ENCODE results near the gene PTPRD. TPM values are rescaled to one million over a fixed set of nuclear protein-coding genes. Genes with fewer than 3 reads are reported as not detected.

The PTPRD gene
- total and polyA plus RNA-seq, 2 donors from 2014 or later: 6.4 to 78.9 TPM

- TF ChIP-seq CTCF (IDR thresholded peaks at IDR 0.05; ENCODE audit: borderline replicate concordance, extremely low read depth, insufficient read depth): no peak
- no peak overlapping the region for H3K4me3 ChIP-seq (ENCODE audit: low read length in 3 of 3)
- intact Hi-C loops (cut with DNase I): no loop called here
- no peaks in the 10 kb centered on the region for H3K4me1 ChIP-seq (ENCODE audit: control insufficient read depth in 2 of 3, insufficient read depth in 2 of 3, low read depth in 1 of 3, low read length in 3 of 3)
- no peaks in the 10 kb centered on the region for H3K36me3 ChIP-seq (ENCODE audit: control insufficient read depth in 2 of 3, insufficient read depth in 3 of 3, low read length in 3 of 3)
- H3K9ac ChIP-seq (ENCODE audit: low read length in 3 of 3): no peak overlapping the region
- H3K27ac ChIP-seq (ENCODE audit: low read depth in 2 of 2, low read length in 2 of 2): no peak overlapping the region
- FAIRE-seq: no peak
- no peaks in the 10 kb centered on the region for H3K27me3 ChIP-seq (ENCODE audit: control insufficient read depth, insufficient read depth, low read length)
- no peaks in the 10 kb centered on the region for H3K9me3 ChIP-seq (ENCODE audit: control insufficient read depth in 2 of 3, insufficient read depth in 1 of 3, low read length in 3 of 3)
- no peak for DNase-seq
Observed at GRCh38 chr9:9362332-9362731, 1250.5 kb downstream of the PTPRD start.

- DNase-seq: peak in 3 of 5 donors; percentile 11 to 32 (median 14)
- Histone ChIP-seq H3K27me3 (ENCODE audit: control insufficient read depth, insufficient read depth, low read length) (no peaks in the 10 kb centered on the region), H3K36me3 (ENCODE audit: control insufficient read depth in 2 of 3, insufficient read depth in 3 of 3, low read length in 3 of 3) (no peaks in the 10 kb centered on the region), H3K9ac (ENCODE audit: low read length in 3 of 3) (no peak overlapping the region), H3K27ac (ENCODE audit: low read depth in 2 of 2, low read length in 2 of 2) (no peak overlapping the region), H3K9me3 (ENCODE audit: control insufficient read depth in 2 of 3, insufficient read depth in 1 of 3, low read length in 3 of 3) (no peaks in the 10 kb centered on the region), H3K4me1 (ENCODE audit: control insufficient read depth in 2 of 3, insufficient read depth in 2 of 3, low read depth in 1 of 3, low read length in 3 of 3) (no peaks in the 10 kb centered on the region), H3K4me3 (ENCODE audit: low read length in 3 of 3) (no peak overlapping the region)
- intact Hi-C loops (cut with DNase I): no loop called here
- TF ChIP-seq CTCF (IDR thresholded peaks at IDR 0.05; ENCODE audit: borderline replicate concordance, extremely low read depth, insufficient read depth): peak; percentile 19
- no peak for FAIRE-seq
Observed at GRCh38 chr9:9352877-9353481, 1259.8 kb downstream of the PTPRD start.

- Histone ChIP-seq H3K4me1 (ENCODE audit: control insufficient read depth in 2 of 3, insufficient read depth in 2 of 3, low read depth in 1 of 3, low read length in 3 of 3) (no peaks in the 10 kb centered on the region), H3K27ac (ENCODE audit: low read depth in 2 of 2, low read length in 2 of 2) (no peak overlapping the region), H3K4me3 (ENCODE audit: low read length in 3 of 3) (no peak overlapping the region), H3K9ac (ENCODE audit: low read length in 3 of 3) (no peak overlapping the region), H3K27me3 (ENCODE audit: control insufficient read depth, insufficient read depth, low read length) (no peaks in the 10 kb centered on the region), H3K9me3 (ENCODE audit: control insufficient read depth in 2 of 3, insufficient read depth in 1 of 3, low read length in 3 of 3) (no peaks in the 10 kb centered on the region), H3K36me3 (ENCODE audit: control insufficient read depth in 2 of 3, insufficient read depth in 3 of 3, low read length in 3 of 3) (no peaks in the 10 kb centered on the region)
- DNase-seq (no peak), FAIRE-seq (no peak)
- TF ChIP-seq CTCF (IDR thresholded peaks at IDR 0.05; ENCODE audit: borderline replicate concordance, extremely low read depth, insufficient read depth): no peak
- intact Hi-C loops (cut with DNase I): no loop called here
Observed at GRCh38 chr9:9341203-9341602, 1271.6 kb downstream of the PTPRD start.

- Histone ChIP-seq H3K4me3 (ENCODE audit: low read length in 3 of 3) (no peak overlapping the region), H3K4me1 (ENCODE audit: control insufficient read depth in 2 of 3, insufficient read depth in 2 of 3, low read depth in 1 of 3, low read length in 3 of 3) (no peaks in the 10 kb centered on the region), H3K27ac (ENCODE audit: low read depth in 2 of 2, low read length in 2 of 2) (no peak overlapping the region), H3K27me3 (ENCODE audit: control insufficient read depth, insufficient read depth, low read length) (no peaks in the 10 kb centered on the region), H3K9ac (ENCODE audit: low read length in 3 of 3) (no peak overlapping the region), H3K36me3 (ENCODE audit: control insufficient read depth in 2 of 3, insufficient read depth in 3 of 3, low read length in 3 of 3) (no peaks in the 10 kb centered on the region), H3K9me3 (ENCODE audit: control insufficient read depth in 2 of 3, insufficient read depth in 1 of 3, low read length in 3 of 3) (no peaks in the 10 kb centered on the region)
- intact Hi-C loops (cut with DNase I): no loop called here
- no peak for TF ChIP-seq CTCF (IDR thresholded peaks at IDR 0.05; ENCODE audit: borderline replicate concordance, extremely low read depth, insufficient read depth)
- DNase-seq (no peak), FAIRE-seq (no peak)
Observed at GRCh38 chr9:9337129-9337528, 1275.7 kb downstream of the PTPRD start.

All from kidney (tissue), 14 donors.